ENCODE measurements around the gene PAM. TPM values are rescaled to one million over a fixed set of nuclear protein-coding genes. Genes with fewer than 3 reads are reported as not detected.

PAM gene
- total RNA-seq, 4 donors from 2014 or later, result 132 to 224 (median 184) TPM

DNA sequence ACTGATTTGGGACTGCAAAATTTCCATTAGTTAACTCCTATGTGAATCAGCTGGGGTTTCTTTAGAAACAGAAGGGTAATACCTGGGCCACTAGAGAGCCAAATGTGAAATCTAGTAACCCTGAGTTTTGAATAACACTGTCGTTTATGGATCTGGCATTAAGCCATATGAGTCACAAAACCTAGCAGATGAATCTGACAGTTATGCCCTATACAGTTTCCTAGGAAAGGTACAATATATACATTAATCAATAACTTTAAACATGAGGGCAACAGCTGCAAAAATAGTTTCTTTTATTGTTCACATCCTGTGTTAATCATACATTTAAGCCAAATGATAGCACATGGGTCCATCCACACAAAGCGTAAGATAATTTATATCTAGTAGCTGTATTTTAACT, 56.9 kb downstream of the PAM start:
- no peak overlapping the region for H3K4me3 ChIP-seq
- no peaks in the 10 kb centered on the region for H3K36me3 ChIP-seq
- H3K9me3 ChIP-seq, result no peaks in the 10 kb centered on the region
- WGBS, 2 donors, result 55 to 58% methylated on average over 2 of the region's 2 CpGs
- H3K27ac ChIP-seq, result no peak overlapping the region
- peaks cover 0 to 17% (median 0%) of the 10 kb centered on the region in 4 donors for H3K4me1 ChIP-seq
- no peak for TF ChIP-seq EP300 (IDR thresholded peaks at IDR 0.05)
- TF ChIP-seq POLR2A (IDR thresholded peaks at IDR 0.05), result no peak
- TF ChIP-seq, protein P1, sequence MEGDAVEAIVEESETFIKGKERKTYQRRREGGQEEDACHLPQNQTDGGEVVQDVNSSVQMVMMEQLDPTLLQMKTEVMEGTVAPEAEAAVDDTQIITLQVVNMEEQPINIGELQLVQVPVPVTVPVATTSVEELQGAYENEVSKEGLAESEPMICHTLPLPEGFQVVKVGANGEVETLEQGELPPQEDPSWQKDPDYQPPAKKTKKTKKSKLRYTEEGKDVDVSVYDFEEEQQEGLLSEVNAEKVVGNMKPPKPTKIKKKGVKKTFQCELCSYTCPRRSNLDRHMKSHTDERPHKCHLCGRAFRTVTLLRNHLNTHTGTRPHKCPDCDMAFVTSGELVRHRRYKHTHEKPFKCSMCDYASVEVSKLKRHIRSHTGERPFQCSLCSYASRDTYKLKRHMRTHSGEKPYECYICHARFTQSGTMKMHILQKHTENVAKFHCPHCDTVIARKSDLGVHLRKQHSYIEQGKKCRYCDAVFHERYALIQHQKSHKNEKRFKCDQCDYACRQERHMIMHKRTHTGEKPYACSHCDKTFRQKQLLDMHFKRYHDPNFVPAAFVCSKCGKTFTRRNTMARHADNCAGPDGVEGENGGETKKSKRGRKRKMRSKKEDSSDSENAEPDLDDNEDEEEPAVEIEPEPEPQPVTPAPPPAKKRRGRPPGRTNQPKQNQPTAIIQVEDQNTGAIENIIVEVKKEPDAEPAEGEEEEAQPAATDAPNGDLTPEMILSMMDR (IDR thresholded peaks at IDR 0.05), result no peak
- H3K27me3 ChIP-seq, result no peaks in the 10 kb centered on the region
- no peak for DNase-seq (ENCODE audit: low spot score in 2 of 2)

DNA sequence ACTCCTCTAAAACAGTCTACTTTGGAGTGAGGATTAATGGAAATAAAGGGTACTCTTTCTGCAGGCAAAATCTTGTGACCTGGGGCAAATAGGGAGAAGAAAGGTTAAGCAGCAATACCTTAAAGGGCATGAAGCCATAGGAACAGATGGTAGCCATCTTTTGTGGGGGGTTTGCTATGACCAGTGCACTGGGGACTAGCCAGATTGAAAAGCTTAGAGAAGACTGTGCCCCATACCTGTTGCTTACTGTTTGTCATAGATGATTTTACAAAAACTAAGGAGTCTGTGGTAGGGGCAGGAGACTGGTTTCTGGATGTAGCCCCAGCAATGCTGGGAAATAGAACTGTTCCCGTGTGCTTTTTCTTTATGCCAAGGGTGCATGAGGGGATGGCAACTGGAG, 58.6 kb downstream of the PAM start:
- DNase-seq (ENCODE audit: low spot score in 2 of 2), result no peak
- Histone ChIP-seq H3K4me3 (no peak overlapping the region), H3K36me3 (no peaks in the 10 kb centered on the region), H3K9me3 (no peaks in the 10 kb centered on the region), H3K27me3 (no peaks in the 10 kb centered on the region), H3K27ac (no peak overlapping the region), H3K4me1 (peaks cover 0 to 9% (median 0%) of the 10 kb centered on the region in 4 donors)
- WGBS, 2 donors, result 5 to 63% methylated on average over 1 of the region's 1 CpG
- TF ChIP-seq, protein P1 (IDR thresholded peaks at IDR 0.05), result no peak
- TF ChIP-seq POLR2A (IDR thresholded peaks at IDR 0.05), result no peak
- no peak for TF ChIP-seq EP300 (IDR thresholded peaks at IDR 0.05)

DNA sequence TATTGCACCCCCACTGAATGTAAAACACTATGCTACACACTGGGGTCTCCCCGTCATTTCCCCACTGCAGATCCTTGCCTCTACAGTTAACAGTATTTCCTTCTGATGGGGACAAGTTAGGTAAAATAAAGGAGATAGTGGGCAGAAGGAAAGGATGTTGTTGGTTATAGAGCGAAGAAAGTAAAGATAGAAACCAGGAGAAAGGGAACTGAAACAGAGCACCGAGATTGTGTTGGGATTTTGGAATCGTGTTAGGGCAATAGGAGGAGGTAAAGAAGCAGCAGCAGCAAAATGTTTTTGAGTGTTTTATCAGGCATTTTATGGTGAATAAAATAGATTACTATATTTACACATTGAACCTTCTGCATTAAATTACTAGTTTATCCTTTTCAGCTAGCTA, 60.0 kb downstream of the PAM start:
- no peaks in the 10 kb centered on the region for H3K27me3 ChIP-seq
- no peak overlapping the region for H3K4me3 ChIP-seq
- H3K36me3 ChIP-seq, result no peaks in the 10 kb centered on the region
- H3K27ac ChIP-seq, result no peak overlapping the region
- TF ChIP-seq EP300 (IDR thresholded peaks at IDR 0.05) (no peak), POLR2A (IDR thresholded peaks at IDR 0.05) (no peak)
- TF ChIP-seq, protein P1 (IDR thresholded peaks at IDR 0.05), result no peak
- no peak for DNase-seq (ENCODE audit: low spot score in 2 of 2)
- WGBS, 2 donors, result 82 to 87% methylated on average over 4 of the region's 4 CpGs
- H3K4me1 ChIP-seq, result peaks cover 0 to 9% (median 0%) of the 10 kb centered on the region in 4 donors
- no peaks in the 10 kb centered on the region for H3K9me3 ChIP-seq

DNA sequence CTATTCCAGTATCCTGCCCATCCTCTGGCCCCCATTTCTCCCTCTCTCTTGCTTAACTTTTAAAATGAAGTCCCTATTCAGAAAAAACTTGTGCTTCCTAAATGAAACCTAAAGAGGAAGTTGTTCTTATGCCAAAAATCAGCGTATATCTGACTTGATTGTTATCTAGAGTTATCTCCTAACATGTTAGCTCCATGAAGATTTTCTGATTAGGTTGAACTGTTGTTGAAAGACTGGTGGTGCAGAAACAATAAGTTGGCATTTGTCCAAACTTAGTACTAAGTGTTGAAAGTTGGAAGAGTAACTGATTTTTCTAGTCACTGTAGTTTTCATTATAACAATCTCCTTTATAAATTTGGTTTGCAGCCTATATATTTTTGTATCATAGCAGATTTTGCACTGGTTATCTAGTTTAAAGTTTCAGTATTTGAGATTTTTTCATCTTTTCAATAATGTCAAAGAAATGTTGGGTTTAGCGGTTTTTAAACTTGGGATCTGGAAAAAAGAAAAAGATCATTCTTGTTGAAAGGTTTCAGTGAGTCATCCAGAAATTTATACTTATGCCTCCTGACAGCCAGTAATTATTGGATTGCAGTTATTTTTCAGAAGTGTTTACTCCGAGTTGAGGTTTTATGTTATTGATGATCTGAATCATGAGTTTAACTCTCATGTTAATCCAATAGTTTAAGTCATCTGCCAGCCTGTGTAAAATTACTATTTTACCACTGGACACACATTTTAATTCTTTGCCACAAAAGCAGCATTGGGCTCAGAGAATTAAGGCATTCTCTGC, 60.6 kb downstream of the PAM start:
- H3K4me1 ChIP-seq, result peaks cover 0 to 9% (median 0%) of the 10 kb centered on the region in 4 donors

DNA sequence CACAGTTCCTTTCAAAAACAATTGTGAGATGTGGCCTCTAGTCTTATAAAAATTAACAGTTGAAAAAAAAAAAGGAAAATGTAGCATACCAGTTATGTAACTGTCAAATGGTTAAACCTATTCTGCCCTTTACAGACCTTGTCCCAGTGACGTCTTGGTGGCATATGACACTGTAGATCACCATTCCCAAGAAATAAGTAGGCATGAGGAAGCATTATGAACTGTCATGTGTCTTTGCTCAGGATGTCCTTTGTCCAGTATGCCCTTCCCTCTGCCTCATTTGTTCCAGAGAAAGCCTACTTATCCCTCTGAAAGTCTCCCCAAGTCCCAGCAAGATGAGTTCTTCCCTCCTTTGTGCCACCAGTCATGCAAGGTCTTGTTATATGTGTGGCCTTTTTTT, 63.2 kb downstream of the PAM start:
- H3K4me3 ChIP-seq, result no peak overlapping the region
- no peaks in the 10 kb centered on the region for H3K27me3 ChIP-seq
- H3K27ac ChIP-seq, result no peak overlapping the region
- no peak for TF ChIP-seq POLR2A (IDR thresholded peaks at IDR 0.05)
- TF ChIP-seq EP300 (IDR thresholded peaks at IDR 0.05), result no peak
- TF ChIP-seq, protein P1 (IDR thresholded peaks at IDR 0.05), result no peak
- WGBS, 2 donors, result 64 to 74% methylated on average over 1 of the region's 1 CpG
- H3K36me3 ChIP-seq, result no peaks in the 10 kb centered on the region
- no peak for DNase-seq (ENCODE audit: low spot score in 2 of 2)
- H3K4me1 ChIP-seq, result peaks cover 0 to 9% (median 0%) of the 10 kb centered on the region in 4 donors
- H3K9me3 ChIP-seq, result no peaks in the 10 kb centered on the region

More for the DNA sequence above, 60.6 kb downstream of the PAM start:
- WGBS, 2 donors, result 71 to 72% methylated on average over 3 of the region's 3 CpGs
- H3K27ac ChIP-seq, result no peak overlapping the region
- no peak overlapping the region for H3K4me3 ChIP-seq
- no peak for DNase-seq (ENCODE audit: low spot score in 2 of 2)
- H3K9me3 ChIP-seq, result no peaks in the 10 kb centered on the region
- no peaks in the 10 kb centered on the region for H3K27me3 ChIP-seq
- TF ChIP-seq EP300 (IDR thresholded peaks at IDR 0.05), result no peak
- TF ChIP-seq POLR2A (IDR thresholded peaks at IDR 0.05), result no peak
- TF ChIP-seq, protein P1 (IDR thresholded peaks at IDR 0.05), result no peak
- no peaks in the 10 kb centered on the region for H3K36me3 ChIP-seq
